Caco-2 (cell line): Measurements from ENCODE around the gene GABPB1. TPM values are rescaled to one million over a fixed set of nuclear protein-coding genes. Genes with fewer than 3 reads are reported as not detected.
"Not testable (repeated sequence)": the region's sequence is repeated elsewhere in the genome, so short reads cannot be mapped to it uniquely, and the experiment has no call there.

Experiments
- Bru-seq: library from RNA; stranded (reverse); fragments of 400-500 nt; gene quantifications from one replicate; lab custom pipeline; 2021; lab: Mats Ljungman, UMichigan
- BruChase-seq, 2 experiments: library from RNA; stranded (reverse); fragments of 400-500 nt; gene quantifications; one replicate each; lab custom pipeline; 2021; lab: Mats Ljungman, UMichigan
- BruUV-seq: library from RNA; stranded (reverse); fragments of 400-500 nt; replicated peaks from 2 replicates; lab custom pipeline; 2021; lab: Mats Ljungman, UMichigan
- CTCF ChIA-PET: fragments of 300-600 bp; sonication (Branson Sonifier 250); formaldehyde crosslinking; loops from one replicate; lab custom pipeline; 2022; ENCODE audit warnings: antibody characterized with exemption; lab: Charles Lee
- POLR2A ChIA-PET: fragments of 300-600 bp; sonication (Branson Sonifier 250); formaldehyde crosslinking; loops from one replicate; lab custom pipeline; 2022; ENCODE audit warnings: antibody characterized with exemption; lab: Charles Lee
- DNase-seq, 2 experiments: peaks; one replicate each; pipeline versions ENCODE4 v3.0.0 to v3.0.0-alpha.2; 2020 to 2022
- H3K27me3 ChIP-seq: replicated peaks from 2 replicates; pipeline ENCODE4 v1.6.0; 2011; ENCODE audit warnings: low read length; ENCODE audit not compliant: control insufficient read depth, insufficient read depth
- H3K36me3 ChIP-seq: 2 replicates; pipeline ENCODE4 v1.5.1; 2011; ENCODE audit warnings: low read length; ENCODE audit not compliant: control insufficient read depth, insufficient read depth
- H3K4me1 ChIP-seq: fragments of 250-450 bp; sonication (Bioruptor Pico); 2 replicates; pipeline ENCODE4 v1.5.1; 2020; ENCODE audit warnings: mild to moderate bottlenecking
- H3K4me3 ChIP-seq: 2 replicates; pipeline ENCODE4 v1.5.1; 2011; ENCODE audit warnings: low read depth, mild to moderate bottlenecking, control low read depth, low read length
- H3K9me3 ChIP-seq: fragments of 250-450 bp; sonication (Bioruptor Pico); 2 replicates; pipeline ENCODE4 v1.5.1; 2020; ENCODE audit warnings: mild to moderate bottlenecking, moderate library complexity
- H3K27ac Mint-ChIP-seq: one replicate; pipeline ENCODE4 v1.8.0; 2022; ENCODE audit warnings: mixed read lengths; ENCODE audit not compliant: unreplicated experiment
- H3K27me3 Mint-ChIP-seq: one replicate; pipeline ENCODE4 v1.8.0; 2022; ENCODE audit warnings: mixed read lengths; ENCODE audit not compliant: insufficient read depth, unreplicated experiment
- H3K36me3 Mint-ChIP-seq: one replicate; pipeline ENCODE4 v1.8.0; 2022; ENCODE audit warnings: mild to moderate bottlenecking, mixed read lengths; ENCODE audit not compliant: insufficient read depth, unreplicated experiment
- H3K4me1 Mint-ChIP-seq: one replicate; pipeline ENCODE4 v1.8.0; 2022; ENCODE audit warnings: low read depth, mixed read lengths; ENCODE audit not compliant: unreplicated experiment
- H3K4me3 Mint-ChIP-seq: one replicate; pipeline ENCODE4 v1.8.0; 2022; ENCODE audit warnings: mild to moderate bottlenecking, moderate library complexity, mixed read lengths; ENCODE audit not compliant: unreplicated experiment
- H3K9me3 Mint-ChIP-seq: one replicate; pipeline ENCODE4 v1.8.0; 2022; ENCODE audit warnings: mixed read lengths; ENCODE audit not compliant: unreplicated experiment
- intact Hi-C: fragments of 100-400 bp; cut with micrococcal nuclease; formaldehyde crosslinking; loops from one replicate; pipeline ENCODE4 v1.10.0; 2022; ENCODE audit not compliant: unreplicated experiment
- long read RNA-seq: library from polyadenylated mRNA; stranded (forward); transcript quantifications from one replicate; pipeline ENCODE4 v2.0.0, GENCODE V29; 2022
- total RNA-seq: library from RNA; stranded (reverse); gene quantifications from 2 replicates; pipeline ENCODE4 v1.2.3, GENCODE V29; 2022
- TF ChIP-seq, protein P1 (sequence below), 2 experiments: fragments of 200-600 bp in 1 of 2; IDR thresholded peaks; 1 replicate in 1 of 2; 2 replicates in 1 of 2; pipeline versions ENCODE4 v1.5.1 to v1.8.0; 2011 to 2022; ENCODE audit warnings: antibody characterized with exemption in 1 of 2, control low read depth in 1 of 2, inconsistent platforms in 1 of 2, low read depth in 1 of 2, low read length in 1 of 2, mild to moderate bottlenecking in 1 of 2, moderate library complexity in 1 of 2; ENCODE audit not compliant: insufficient read depth in 1 of 2, severe bottlenecking in 1 of 2, unreplicated experiment in 1 of 2

Gene GABPB1
- 42.8 and 44.7 TPM in 2 replicates for total RNA-seq
- percentile 82 among the genes with signal in this experiment for Bru-seq, nascent RNA
- BruChase-seq, experiment 1, labeled RNA remaining after a 2-hour chase, result percentile 79 among the genes with signal in this experiment
- BruChase-seq, experiment 2, labeled RNA remaining after a 6-hour chase, result percentile 70 among the genes with signal in this experiment
- long read RNA-seq, full-length matches to known transcripts, result 78 of 101 reads
- long read RNA-seq, partial matches to known transcripts, result 8 of 101 reads
- long read RNA-seq, other reads (novel, unspliced or antisense), result 15 of 101 reads

DNA sequence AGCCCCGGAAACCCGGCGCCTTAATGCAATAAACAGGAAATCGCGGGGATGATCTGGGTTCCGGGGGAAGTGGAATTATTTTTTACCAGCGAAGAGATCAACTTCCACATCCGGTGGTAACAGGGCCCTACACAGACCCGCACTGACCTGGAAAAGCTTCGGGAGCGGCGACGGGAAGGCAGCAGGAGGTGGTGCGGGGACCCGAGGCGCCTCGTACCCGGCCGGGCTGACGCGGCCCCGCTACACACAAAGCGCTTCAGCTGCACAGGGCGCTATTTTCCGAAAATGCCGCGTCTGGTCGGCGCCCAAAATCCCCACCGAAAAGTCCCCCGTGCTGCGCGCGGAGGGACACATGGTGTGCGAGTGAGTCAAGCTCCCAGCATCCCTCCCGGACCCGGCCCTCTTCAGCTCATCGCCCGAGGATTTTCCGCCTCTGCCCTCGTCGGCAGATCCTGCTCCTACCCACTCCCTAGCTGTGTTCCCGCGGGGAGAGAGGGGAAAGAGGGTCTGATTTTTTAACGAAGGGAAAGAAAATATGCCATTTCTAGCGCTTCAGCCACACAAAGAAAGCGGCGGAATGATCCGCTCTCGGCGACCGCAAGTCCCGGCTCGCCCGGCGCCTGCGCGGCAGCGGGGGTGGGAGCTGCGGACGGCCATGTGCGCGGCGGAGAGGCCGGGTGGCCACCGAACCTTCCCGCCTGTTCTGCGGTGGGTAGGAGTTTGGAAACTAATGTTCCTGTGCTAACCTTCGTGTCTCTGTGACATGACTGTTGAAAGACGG, at the start of gene GABPB1:
TSS of gene GABPB1 (minus strand) at position 361 of the 781 bp plus-strand sequence. CDS start 45,400 bp downstream, outside the sequence.
- Mint-ChIP-seq H3K4me3 (peak within 1 kb of the TSS; percentile 93), H3K4me1 (peaks cover 28% of the 10 kb centered on the region), H3K27me3 (no peaks in the 10 kb centered on the region), H3K27ac (peak within 1 kb of the TSS; percentile 97), H3K9me3 (no peaks in the 10 kb centered on the region), H3K36me3 (peaks cover 51% of the 10 kb centered on the region)
- BruUV-seq, result no TSS peak
- peak; percentile 86 to 91 for DNase-seq
- Histone ChIP-seq H3K27me3 (no peaks in the 10 kb centered on the region), H3K36me3 (no peaks in the 10 kb centered on the region; the same call in 1 of the 2 replicates), H3K9me3 (no peaks in the 10 kb centered on the region), H3K4me3 (peak within 1 kb of the TSS; percentile 91), H3K4me1 (peaks cover 16% of the 10 kb centered on the region)
- CTCF ChIA-PET, result no interaction called here
- intact Hi-C loops, result loop anchor here (1.0 kb wide), 1 partner anchor 69 kb away; the partner anchor contains the start of gene USP8
- TF ChIP-seq, protein P1, sequence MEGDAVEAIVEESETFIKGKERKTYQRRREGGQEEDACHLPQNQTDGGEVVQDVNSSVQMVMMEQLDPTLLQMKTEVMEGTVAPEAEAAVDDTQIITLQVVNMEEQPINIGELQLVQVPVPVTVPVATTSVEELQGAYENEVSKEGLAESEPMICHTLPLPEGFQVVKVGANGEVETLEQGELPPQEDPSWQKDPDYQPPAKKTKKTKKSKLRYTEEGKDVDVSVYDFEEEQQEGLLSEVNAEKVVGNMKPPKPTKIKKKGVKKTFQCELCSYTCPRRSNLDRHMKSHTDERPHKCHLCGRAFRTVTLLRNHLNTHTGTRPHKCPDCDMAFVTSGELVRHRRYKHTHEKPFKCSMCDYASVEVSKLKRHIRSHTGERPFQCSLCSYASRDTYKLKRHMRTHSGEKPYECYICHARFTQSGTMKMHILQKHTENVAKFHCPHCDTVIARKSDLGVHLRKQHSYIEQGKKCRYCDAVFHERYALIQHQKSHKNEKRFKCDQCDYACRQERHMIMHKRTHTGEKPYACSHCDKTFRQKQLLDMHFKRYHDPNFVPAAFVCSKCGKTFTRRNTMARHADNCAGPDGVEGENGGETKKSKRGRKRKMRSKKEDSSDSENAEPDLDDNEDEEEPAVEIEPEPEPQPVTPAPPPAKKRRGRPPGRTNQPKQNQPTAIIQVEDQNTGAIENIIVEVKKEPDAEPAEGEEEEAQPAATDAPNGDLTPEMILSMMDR (IDR thresholded peaks at IDR 0.05; ENCODE audit: insufficient read depth in 1 of 2, low read depth in 1 of 2, low read length in 1 of 2, severe bottlenecking in 1 of 2, unreplicated experiment in 1 of 2), result no peak
- POLR2A ChIA-PET, result interaction anchor here (0.6 to 1.5 kb wide), 5 partner anchors 11 to 638 kb away, joined by 3 to 21 read pairs (median 3); partner anchors contain the start of gene USP8

DNA sequence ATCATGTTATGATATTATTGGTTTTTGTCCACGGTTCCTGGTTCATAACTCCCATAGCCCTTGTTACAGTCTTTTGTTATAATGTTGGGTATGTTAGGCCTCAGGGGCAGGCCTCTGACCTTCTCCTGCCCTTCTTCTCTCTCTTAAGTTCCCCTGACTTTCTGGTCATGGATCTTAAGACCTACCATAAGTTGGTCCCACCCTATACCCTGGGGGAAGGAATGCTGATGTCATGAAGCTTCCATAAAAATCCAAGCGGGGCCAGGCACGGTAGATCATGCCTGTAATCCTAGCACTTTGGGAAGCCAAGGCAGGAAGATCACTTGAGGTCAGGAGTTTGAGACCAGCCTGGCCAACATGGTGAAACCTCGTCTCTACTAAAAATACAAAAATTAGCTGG, 36.6 kb upstream of the GABPB1 start:
- H3K36me3 Mint-ChIP-seq, H3K4me1 ChIP-seq, CTCF ChIA-PET, H3K27me3 ChIP-seq, BruUV-seq, H3K27me3 Mint-ChIP-seq, H3K9me3 Mint-ChIP-seq, H3K4me3 Mint-ChIP-seq, H3K4me3 ChIP-seq, intact Hi-C loops, H3K36me3 ChIP-seq, H3K4me1 Mint-ChIP-seq, H3K9me3 ChIP-seq: not testable (repeated sequence)
- POLR2A ChIA-PET, result interaction anchor here (0.5 kb wide), 1 partner anchor 33 kb away, joined by 5 read pairs; no protein-coding TSS in a partner anchor
- peak overlapping the region; percentile 39 for H3K27ac Mint-ChIP-seq
- DNase-seq, result peak in 1 of 2 experiments; percentile 59

DNA sequence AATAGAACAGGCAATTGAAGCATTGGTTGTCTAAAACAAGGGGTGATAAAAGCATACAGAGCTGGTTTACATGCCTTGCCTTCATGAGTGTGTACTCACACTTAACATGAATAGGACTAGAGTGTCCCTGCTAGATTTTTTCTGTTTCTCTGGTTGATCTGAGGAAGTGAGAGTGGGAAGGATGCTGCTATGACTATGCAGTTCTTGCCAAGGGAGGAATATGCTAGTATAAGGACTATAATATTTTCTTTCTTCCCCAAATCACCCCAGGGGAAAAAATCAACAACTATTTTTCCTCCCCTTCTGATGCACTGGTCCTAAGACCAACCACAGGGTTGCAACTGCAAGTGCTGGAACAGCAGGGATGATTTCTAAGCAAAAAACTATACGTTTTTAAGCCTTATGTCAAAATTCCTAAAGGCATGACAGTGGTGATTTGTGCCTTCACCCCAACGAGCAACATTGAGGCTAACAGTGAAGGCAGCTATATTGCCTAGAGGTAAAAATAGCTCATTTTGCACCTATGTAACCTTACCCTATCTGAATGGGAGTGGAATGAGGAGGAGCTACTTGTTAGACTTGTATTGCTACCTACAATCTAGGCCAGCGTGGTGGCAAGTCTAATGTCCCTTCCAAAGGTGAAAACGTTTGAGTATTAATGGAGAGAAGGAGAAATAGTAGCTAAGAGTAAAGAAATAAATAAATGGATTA, 35.7 kb upstream of the GABPB1 start:
- H3K4me1 Mint-ChIP-seq, result peaks cover 7% of the 10 kb centered on the region
- no peak overlapping the region for H3K4me3 Mint-ChIP-seq
- no peaks in the 10 kb centered on the region for H3K36me3 Mint-ChIP-seq
- no peaks in the 10 kb centered on the region for H3K9me3 ChIP-seq
- CTCF ChIA-PET, result no interaction called here
- POLR2A ChIA-PET, result no interaction called here
- H3K27me3 ChIP-seq, result no peaks in the 10 kb centered on the region
- H3K27ac Mint-ChIP-seq, result no peak overlapping the region
- no peaks in the 10 kb centered on the region for H3K36me3 ChIP-seq
- H3K27me3 Mint-ChIP-seq, result no peaks in the 10 kb centered on the region
- no peak overlapping the region for H3K4me3 ChIP-seq
- H3K4me1 ChIP-seq, result peaks cover 8% of the 10 kb centered on the region
- no TSS peak for BruUV-seq
- TF ChIP-seq, protein P1 (IDR thresholded peaks at IDR 0.05; ENCODE audit: insufficient read depth in 1 of 2, low read depth in 1 of 2, low read length in 1 of 2, severe bottlenecking in 1 of 2, unreplicated experiment in 1 of 2), result no peak
- intact Hi-C loops, result no loop called here
- peak in 1 of 2 experiments; percentile 4 for DNase-seq
- no peaks in the 10 kb centered on the region for H3K9me3 Mint-ChIP-seq

DNA sequence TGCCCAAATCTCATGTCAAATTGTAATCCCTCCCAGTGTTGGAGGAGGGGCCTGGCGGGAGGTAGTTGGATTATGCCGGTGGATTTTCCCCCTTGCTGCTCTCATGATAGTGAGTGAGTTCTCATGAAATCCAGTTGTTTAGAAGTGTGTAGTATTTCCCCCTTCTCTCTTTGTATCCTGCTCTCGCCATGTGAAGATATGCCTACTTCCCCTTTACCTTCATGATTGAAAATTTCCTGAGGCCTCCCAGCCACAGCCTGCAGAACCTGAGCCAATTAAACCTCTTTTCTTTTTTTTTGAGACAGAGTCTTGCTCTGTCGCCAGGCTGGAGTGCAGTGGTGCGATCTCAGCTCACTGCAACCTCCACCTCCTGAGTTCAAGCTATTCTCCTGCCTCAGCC, 27.4 kb upstream of the GABPB1 start:
- POLR2A ChIA-PET, H3K27ac Mint-ChIP-seq, CTCF ChIA-PET: not testable (repeated sequence)

More for the DNA sequence above, 27.4 kb upstream of the GABPB1 start:
- H3K4me3 ChIP-seq, BruUV-seq, H3K4me3 Mint-ChIP-seq, H3K9me3 ChIP-seq, H3K27me3 Mint-ChIP-seq, intact Hi-C loops, DNase-seq, H3K36me3 Mint-ChIP-seq, H3K4me1 ChIP-seq, H3K4me1 Mint-ChIP-seq, H3K9me3 Mint-ChIP-seq, H3K27me3 ChIP-seq, H3K36me3 ChIP-seq: not testable (repeated sequence)
